HG03460 (cell line): ENCODE results near the gene DAPK1.
"Not testable (repeated sequence)": the region's sequence is repeated elsewhere in the genome, so short reads cannot be mapped to it uniquely, and the experiment has no call there.

Experiments
- ATAC-seq: cut with Tn5 transposase; IDR thresholded peaks from one replicate; pipeline ENCODE4 v1.9.1; 2021; ENCODE audit not compliant: unreplicated experiment

Gene DAPK1

GRCh38 chr9:87498046-87498810, 561 bp downstream of the DAPK1 start:
- ATAC-seq: peak; percentile 28

GRCh38 chr9:87498811-87499360, 1.2 kb downstream of the DAPK1 start:
- no peak for ATAC-seq

- ATAC-seq: peak; percentile 47
These were observed 1.9 kb downstream of the DAPK1 start for GRCh38 chr9:87499424-87500017.

DNA sequence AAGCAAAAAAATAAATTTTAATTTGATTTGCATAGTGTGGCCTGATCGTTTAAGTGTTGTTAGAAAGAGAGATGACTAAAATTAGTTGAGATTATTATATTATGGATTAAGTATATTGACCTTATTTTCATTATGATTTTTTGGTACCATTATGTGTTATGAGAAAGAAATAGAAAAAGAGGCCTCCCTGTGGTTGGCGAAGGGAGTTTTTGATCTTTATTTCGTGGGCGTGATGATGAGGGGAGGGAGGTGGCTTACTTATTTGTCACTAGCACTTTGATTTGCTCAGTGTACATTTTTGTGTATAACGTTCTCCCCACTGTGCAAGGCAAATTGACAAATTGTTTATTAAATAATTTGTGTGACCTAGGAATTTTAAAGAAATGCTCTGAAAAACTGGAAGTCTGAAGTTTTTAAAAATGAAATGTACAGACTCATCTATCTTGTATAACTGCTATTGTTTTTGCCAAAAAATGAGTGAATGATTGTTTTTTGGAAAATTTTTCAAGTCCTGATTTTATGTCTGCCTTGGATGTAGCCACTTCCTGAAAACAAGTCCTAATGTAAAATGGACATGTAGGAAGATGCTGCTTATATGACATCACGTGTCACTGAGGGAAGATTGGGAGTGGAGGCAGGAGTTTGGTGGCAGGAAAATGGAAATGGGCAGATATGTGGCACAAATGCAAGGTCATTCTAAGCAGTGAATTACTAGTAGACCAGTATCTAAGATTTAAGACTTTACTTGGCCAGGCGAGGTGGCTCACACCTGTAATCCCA, 3.0 kb downstream of the DAPK1 start:
- ATAC-seq: no peak

GRCh38 chr9:87501271-87501656, 3.6 kb downstream of the DAPK1 start:
- not testable (repeated sequence) for ATAC-seq

GRCh38 chr9:87501806-87502205, 4.1 kb downstream of the DAPK1 start:
- ATAC-seq: no peak

DNA sequence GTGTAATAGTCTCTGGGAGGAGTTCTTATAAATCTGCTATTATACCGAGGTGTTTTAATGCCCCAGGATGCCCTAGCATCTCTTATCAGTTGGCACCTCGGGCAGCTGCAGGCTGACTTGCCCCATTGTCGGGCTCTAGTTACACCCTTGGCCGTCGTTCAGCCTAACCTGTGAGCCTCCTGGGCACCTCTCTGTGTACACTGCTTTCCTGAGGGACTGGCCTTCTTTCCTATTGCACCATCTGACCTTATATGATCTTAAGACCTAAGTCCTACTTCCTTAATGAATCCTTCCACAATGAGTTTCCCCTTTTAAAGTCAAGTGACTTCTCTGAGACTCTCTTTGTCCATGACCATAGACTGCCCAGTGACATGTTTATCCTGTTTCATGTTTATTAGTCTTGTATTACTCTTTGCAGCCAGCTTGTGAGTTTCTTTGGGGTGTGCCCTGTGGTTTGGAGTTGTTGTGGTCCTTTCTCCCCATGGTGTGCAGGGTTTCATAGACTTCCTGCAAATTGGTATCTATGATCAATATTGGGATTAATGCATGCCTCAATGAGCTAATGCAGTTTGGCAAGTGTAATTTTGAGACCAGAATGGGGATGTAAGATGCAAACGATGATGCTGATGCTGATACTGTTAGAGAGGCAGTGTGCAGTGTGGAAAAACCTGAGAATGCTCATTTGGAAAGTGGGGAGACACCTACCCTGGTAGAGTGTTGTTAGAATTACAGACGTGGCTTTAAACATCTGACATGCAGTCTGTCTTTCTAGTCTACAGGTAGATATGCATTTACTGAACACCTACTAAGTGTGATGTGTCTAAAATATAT, 4.9 kb downstream of the DAPK1 start:
- no peak for ATAC-seq

DNA sequence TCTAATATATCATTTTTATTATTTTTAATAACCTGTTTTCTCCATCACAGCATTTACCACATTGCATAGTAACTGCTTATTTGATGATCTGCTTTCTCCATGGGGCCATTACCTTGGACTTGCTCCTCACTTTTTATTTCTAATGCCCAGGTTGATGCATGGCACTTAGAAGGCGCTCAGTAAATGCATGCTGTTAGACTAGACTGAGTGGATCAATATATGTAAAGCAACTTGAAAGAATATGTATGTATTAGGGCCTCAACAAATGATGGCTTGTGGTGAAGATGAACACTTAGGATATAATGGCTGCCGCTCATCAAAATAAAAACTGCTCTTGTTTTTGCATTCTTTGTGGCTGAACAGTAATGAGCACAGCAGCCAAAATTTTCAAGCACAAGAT, 5.8 kb downstream of the DAPK1 start:
- no peak for ATAC-seq

- ATAC-seq: no peak
These were observed 6.3 kb downstream of the DAPK1 start for GRCh38 chr9:87503927-87504326.

DNA sequence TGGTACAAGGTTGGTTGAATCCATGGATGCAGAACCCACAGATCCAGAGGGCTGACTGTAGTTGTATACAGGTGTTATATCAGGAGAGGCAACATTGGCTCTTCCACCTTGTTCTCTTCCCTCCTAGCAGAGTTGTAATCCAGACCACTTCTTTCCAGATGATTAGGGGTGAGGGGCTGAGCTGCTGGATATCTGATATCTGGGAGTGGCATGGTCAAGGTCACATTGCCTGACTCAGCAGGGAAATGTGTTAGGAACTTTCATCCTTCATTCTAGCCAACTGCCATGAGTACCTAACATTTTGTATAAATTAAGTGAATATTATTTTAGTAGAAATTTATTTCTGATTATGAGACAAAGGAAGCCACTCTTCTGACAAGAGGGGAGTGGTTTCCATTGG, 7.3 kb downstream of the DAPK1 start:
- ATAC-seq: no peak

DNA sequence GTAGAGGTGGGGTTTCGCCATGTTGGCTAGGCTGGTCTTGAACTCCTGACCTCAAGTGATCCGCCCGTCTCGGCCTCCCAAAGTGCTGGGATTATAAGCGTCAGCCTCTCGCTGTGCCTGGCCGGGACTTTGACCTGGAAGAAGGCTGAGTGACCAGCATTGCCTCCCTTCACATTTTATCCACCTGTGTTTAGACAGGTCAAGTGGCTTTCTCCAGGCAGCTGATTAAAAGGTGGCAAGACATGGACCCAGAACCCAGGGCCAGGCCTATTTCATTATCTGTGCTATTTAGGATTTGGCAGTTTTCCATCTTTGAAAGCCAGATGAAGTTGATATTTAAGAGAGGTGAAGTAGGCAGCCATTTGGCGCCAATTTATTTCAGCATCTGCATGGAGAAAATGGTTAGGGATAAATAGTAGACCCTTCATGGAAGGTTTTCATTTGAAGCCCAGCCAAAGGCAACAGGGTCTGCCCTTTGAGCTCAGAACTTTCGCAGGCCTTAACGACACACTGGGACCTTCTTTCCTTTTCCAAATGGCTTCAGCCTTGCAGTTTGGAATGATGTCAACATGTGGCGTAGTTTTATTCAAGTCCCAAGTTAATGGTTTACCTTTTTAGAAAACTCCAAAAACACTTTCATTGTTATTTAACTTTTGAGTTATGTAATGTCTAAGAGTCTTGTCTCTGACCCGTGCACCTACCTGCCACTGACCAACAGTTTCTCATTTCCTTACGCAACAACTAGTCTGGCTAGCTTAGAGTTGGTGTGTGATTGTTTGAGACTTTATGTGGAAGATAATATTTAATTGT, 8.4 kb downstream of the DAPK1 start:
- ATAC-seq: no peak

GRCh38 chr9:87507576-87507975, 9.9 kb downstream of the DAPK1 start:
- ATAC-seq: no peak

DNA sequence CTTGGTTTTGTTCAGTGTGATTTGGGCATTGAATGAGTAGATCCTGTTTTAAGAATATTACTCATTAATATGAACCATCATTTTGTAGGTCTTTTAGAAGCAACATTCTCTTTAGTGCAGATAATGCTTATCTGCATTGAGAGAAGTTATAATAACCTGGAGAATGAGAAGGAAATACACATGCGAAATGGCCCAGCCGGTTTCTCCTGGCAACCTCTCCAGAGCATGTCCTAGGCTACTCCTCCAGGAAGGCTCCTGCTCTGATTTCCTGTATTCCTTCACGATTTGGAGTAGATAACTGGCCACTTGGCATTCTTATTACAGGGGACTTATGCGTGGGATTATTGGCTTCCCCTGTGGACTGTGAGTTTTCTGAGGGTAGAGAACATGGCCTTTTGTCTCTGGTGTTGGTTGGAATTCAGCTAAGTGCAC, 12.6 kb downstream of the DAPK1 start:
- no peak for ATAC-seq

DNA sequence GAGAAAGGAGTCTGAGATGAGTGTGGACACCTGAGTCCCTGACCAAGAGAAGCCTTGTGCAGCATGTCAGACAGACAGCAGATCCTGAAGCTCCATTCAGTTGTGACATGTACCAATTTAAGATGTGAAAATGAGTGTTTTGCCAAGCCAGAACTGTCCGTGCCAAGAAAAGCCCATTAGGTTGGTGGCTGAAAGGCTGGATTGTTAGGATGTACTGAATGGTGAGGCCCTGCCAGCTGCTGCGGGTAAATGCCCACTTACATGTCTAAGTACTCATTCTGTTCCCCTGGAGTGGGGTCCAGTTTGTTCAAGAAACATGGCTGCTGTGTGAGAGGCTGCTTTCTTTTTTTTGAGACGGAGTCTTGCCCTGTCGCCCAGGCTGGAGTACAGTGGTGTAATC, 14.6 kb downstream of the DAPK1 start:
- ATAC-seq: no peak

DNA sequence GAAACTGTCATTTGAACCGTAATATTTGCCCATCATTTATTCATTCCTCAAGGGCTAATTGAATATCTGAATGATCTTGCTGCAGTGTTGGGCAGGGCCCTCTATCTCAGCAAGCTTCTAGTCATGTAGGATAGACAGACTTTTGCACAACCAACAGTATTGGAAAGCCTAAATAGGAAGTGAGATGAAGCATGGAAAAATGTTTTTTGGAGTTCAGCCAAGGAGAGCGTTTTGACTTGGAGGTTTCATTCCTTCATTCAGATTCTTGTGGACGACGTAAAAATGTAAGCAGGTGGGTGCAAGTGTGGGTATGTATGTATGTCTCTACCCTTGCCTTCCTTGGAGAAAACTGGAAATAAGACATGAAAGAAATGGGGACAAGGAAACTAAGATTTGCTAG, 15.5 kb downstream of the DAPK1 start:
- no peak for ATAC-seq

DNA sequence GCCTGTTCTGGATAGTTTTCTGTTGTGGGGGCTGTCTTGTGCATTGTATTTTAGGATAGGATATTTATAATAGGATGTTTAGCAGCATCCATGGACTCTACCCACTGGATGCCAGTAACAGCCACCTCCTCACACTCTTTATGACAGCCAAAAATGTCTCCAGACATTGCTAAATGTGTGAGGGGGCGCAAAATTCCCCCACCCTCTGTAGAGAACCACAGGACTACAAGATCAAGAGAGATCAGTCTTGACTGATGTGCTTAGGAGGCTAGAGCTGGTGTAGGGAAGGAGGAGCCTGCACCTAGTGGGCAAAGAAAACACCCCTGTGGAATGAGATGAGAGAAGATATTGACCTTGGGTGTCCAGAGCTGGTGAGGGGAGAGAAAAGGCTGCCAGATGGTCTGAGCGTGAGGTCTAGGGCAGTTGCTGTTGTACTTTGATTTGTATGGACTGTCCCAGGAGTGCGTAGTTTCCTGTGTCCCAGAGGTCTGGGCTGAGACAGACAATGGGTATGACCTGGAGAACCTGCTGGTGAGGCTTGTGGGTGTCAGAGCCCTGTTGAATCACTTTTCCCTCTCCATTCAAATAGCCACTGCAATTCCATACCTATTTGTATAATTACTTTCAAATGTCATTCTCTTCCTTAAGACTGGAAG, 16.3 kb downstream of the DAPK1 start:
- no peak for ATAC-seq

GRCh38 chr9:87515006-87515405, 17.3 kb downstream of the DAPK1 start:
- ATAC-seq: no peak

DNA sequence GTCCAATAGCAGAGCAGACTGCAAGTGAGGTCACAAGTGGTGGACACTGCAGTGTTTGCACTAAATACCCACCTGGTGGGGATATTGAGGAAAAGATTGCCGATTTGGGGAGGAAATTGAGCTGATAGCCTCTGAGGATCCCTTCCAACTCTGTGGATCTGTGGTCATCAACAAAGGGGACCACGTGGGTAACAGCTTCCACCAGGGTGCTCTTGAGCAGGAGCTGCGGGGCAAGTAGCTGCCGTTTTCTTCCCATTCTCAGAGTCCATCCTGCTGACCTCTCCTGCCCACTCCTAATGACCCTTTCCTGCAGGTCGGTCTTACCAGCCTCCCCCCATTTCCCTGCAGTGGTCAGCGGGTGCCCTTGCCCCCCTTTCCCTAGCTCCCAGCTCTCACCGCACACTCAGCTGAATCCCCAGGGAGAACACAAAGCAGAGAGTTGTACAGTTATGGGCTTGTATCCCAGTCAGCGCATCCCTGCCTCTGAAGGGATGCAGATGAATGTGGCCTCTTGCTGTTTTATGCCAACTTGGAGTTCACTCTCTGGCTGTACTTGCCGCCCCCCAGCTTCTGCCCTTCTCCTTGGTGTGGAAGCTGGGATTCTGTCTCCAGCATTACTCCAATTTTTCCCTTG, 18.0 kb downstream of the DAPK1 start:
- ATAC-seq: no peak
